ENCODE measurements around the gene CTXN1.

Gene CTXN1

GRCh38 chr19:7914099-7914498 lies 11.8 kb downstream of the CTXN1 start:
- DNase-seq (ENCODE audit: low spot score), result no peak

GRCh38 chr19:7913652-7914051 lies 12.3 kb downstream of the CTXN1 start:
- DNase-seq (ENCODE audit: low spot score), result no peak

GRCh38 chr19:7912697-7913564 lies 13.0 kb downstream of the CTXN1 start:
- DNase-seq (ENCODE audit: low spot score), result no peak

GRCh38 chr19:7912144-7912696 lies 13.7 kb downstream of the CTXN1 start:
- DNase-seq (ENCODE audit: low spot score), result no peak

- DNase-seq (ENCODE audit: low spot score), result no peak
Observed at GRCh38 chr19:7911508-7912143, 14.3 kb downstream of the CTXN1 start.

GRCh38 chr19:7910321-7911161 lies 15.4 kb downstream of the CTXN1 start:
- DNase-seq (ENCODE audit: low spot score), result no peak

- no peak for DNase-seq (ENCODE audit: low spot score)
Observed at GRCh38 chr19:7909471-7910067, 16.4 kb downstream of the CTXN1 start.

DNA sequence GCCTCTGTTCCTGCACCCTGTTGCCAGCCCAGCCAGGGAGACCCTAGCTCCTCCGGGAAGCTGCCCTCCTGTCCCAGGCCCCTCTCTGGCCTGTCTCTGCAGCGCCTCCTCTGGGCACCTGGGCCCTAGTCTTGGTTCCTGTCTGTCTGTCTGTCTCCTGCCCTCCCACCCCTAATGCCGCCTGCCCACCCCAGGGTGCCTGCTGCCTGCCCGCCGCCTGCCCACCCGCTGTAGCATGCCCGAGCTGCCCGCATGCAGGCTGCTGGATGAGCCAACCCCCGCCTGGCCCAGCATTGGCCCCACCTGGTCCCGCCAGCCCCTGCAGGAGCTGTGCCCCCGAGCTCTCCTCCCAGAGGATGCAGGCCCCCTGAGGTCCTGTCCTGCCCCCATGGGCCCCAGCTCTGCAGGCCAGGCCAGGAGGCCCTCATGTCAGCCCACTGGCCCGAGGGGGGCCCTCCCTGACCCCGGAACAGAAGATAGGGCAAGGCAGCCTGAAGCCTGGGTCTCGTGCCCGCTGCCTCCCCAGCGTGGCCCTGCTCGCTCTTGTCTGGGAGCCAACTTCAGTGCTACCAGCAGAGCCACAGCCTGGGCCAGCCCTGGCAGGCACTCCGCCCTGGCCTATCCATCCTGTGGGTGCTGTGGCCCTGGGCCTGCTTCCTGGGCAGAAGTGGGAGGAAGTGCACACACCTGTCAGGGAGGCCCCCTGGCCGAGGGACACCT lies 17.0 kb downstream of the CTXN1 start:
- DNase-seq (ENCODE audit: low spot score), result no peak

DNA sequence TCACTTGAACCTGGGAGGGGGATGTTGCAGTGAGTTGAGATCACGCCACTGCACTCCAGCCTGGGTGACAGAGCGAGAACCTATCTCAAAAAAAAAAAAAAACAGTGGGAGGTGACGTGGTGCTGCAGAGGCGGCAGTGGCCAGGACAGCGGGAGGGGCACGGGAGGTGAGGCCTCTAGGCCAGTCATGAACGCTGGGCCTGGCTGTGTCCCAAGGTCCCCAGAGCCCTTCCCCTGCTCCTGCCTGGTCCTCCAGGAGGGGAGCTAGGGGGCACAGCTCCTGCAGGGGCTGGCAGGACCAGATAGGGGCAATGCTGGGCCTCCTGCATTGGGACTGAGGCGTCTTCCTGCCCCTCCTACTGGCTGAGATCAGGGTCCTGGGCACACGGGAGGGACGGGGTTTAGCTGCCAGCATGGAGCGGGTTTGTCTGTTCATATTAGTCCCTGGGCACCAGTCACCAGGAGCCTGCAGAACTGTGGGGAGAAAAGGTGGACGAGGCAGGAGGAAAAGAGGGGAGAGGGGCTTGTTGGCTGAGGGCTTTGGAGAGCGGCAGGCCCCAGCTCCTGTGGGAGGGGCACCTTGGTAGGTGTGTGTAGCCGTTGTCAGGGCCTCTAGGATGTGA lies 17.7 kb downstream of the CTXN1 start:
- no peak for DNase-seq (ENCODE audit: low spot score)

GRCh38 chr19:7907544-7907943 lies 18.4 kb downstream of the CTXN1 start:
- no peak for DNase-seq (ENCODE audit: low spot score)

GRCh38 chr19:7907122-7907521 lies 18.8 kb downstream of the CTXN1 start:
- no peak for DNase-seq (ENCODE audit: low spot score)

DNA sequence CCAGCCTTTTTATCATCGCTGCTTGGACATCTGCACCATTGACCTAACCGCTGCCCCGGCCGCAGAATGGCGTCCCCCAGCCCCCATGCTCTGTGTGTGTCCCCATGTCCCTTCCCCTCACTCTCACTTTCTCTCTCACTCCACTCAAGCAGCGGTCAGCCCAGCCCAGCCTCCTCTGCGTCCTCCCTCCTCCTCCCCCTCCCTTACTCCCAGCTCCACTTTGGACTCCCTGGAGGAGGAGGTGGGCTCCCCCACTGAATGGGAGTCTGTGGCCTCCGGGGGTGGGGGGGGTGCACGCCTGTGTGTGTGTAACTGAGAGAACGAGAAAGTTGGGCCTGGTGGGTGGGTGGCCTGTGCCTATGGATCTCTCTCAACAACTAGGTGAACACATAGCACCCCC lies 20.1 kb downstream of the CTXN1 start:
- no peak for DNase-seq (ENCODE audit: low spot score)

DNA sequence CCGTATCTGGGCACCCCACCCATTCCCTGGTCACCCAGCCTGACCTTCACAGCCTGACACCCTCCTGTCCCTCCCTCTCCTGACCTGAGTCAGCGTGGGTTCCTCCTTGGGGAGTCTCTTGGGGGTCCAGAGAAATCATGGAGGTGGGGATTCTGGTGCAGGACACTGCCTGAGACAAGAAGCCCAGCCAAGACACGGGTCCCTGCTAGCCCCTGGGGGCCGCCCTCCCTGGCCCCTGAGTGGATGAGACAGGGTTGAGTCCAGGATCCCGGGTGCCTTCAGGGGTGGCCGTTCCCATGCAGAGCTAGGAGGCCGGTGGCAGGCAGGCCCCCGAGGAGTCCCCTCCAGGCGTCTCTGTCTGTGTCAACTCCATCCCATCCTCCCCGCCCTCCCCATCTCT lies 20.7 kb downstream of the CTXN1 start:
- no peak for DNase-seq (ENCODE audit: low spot score)

- DNase-seq (ENCODE audit: low spot score), result peak; percentile 36
Observed at GRCh38 chr19:7904074-7905020, 21.6 kb downstream of the CTXN1 start.

- DNase-seq (ENCODE audit: low spot score), result peak; percentile 100
Observed at GRCh38 chr19:7903244-7904073, 22.5 kb downstream of the CTXN1 start, which contains the start of gene MAP2K7. Gene MAP2K7, plus strand, starts transcription at chr19:7903877. Its CDS starts 68 bp downstream, at chr19:7903945.

GRCh38 chr19:7902796-7903243 lies 23.1 kb downstream of the CTXN1 start:
- no peak for DNase-seq (ENCODE audit: low spot score)

DNA sequence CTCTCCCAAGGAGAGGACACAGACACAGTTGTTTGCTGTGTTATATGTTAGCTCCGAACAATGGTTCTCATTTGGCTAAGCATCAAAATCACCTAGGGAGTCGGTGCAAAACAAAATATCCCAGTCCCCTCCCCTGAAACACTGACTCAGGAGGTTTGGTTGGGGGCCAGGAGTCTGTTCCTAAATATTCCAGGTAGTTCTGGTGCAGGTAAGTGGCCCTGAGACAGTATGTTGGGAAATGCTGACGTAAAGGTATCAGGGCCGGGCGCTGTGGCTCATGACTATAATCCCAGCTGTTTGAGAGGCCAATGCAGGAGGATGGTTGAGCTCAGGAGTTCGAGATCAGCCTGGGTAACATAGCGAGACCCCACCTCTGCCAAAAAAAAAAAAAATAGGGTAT lies 24.6 kb downstream of the CTXN1 start:
- no peak for DNase-seq (ENCODE audit: low spot score)

- no peak for DNase-seq (ENCODE audit: low spot score)
Observed at GRCh38 chr19:7900931-7901330, 25.0 kb downstream of the CTXN1 start.
